ENCODE results near the gene COL2A1.

Gene COL2A1

GRCh38 chr12:48004053-48004941 is at the start of gene COL2A1:
Gene COL2A1, minus strand, starts transcription at chr12:48004476. Its CDS starts 155 bp downstream, at chr12:48004321.
- Histone ChIP-seq H3K36me3 (ENCODE audit: insufficient read depth, low read length) (no peaks in the 10 kb centered on the region), H3K4me1 (ENCODE audit: insufficient read depth, low read length) (peaks cover 4% of the 10 kb centered on the region; the same call in 1 of the 2 replicates), H3K9ac (ENCODE audit: low read depth, low read length) (peak within 1 kb of the TSS; percentile 26; the same call in 1 of the 2 replicates)

GRCh38 chr12:48053883-48054282 is 49.6 kb upstream of the COL2A1 start:
- Histone ChIP-seq H3K9ac (ENCODE audit: low read depth, low read length) (no peak overlapping the region), H3K9me3 (ENCODE audit: control insufficient read depth, insufficient read depth, low read length) (no peaks in the 10 kb centered on the region), H3K4me1 (ENCODE audit: insufficient read depth, low read length) (no peaks in the 10 kb centered on the region), H3K36me3 (ENCODE audit: insufficient read depth, low read length) (no peaks in the 10 kb centered on the region; the same call in 1 of the 2 replicates)

More at GRCh38 chr12:48004053-48004941, at the start of gene COL2A1:
- H3K9me3 ChIP-seq (ENCODE audit: control insufficient read depth, insufficient read depth, low read length): no peaks in the 10 kb centered on the region

GRCh38 chr12:48053122-48053521 is 48.8 kb upstream of the COL2A1 start:
- no peaks in the 10 kb centered on the region; the same call in 1 of the 2 replicates for H3K36me3 ChIP-seq (ENCODE audit: insufficient read depth, low read length)
- no peaks in the 10 kb centered on the region for H3K4me1 ChIP-seq (ENCODE audit: insufficient read depth, low read length)
- no peaks in the 10 kb centered on the region for H3K9me3 ChIP-seq (ENCODE audit: control insufficient read depth, insufficient read depth, low read length)
- no peak overlapping the region for H3K9ac ChIP-seq (ENCODE audit: low read depth, low read length)

- Histone ChIP-seq H3K9ac (ENCODE audit: low read depth, low read length) (no peak overlapping the region), H3K9me3 (ENCODE audit: control insufficient read depth, insufficient read depth, low read length) (no peaks in the 10 kb centered on the region), H3K4me1 (ENCODE audit: insufficient read depth, low read length) (no peaks in the 10 kb centered on the region), H3K36me3 (ENCODE audit: insufficient read depth, low read length) (no peaks in the 10 kb centered on the region; the same call in 1 of the 2 replicates)
Measured at GRCh38 chr12:48051681-48052080, 47.4 kb upstream of the COL2A1 start.

DNA sequence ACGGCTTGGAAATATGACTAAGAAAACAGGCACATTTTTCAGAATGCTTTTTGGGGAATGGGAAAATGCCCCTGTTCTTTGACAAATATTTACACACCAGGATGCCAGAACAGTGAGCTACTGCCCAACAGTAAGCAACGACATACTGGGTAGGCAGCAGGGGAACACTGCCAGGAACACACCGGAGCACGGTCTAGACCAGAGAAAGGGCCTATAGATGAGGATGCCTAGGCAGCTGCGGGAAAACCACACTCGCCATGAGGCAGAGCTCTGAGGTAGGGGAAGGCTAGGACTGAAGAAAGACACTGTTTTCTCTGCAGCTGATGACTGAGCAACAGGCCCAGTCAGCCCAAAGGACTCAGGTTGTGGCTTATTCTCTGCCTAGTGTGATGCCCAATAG is 45.9 kb upstream of the COL2A1 start:
- H3K36me3 ChIP-seq (ENCODE audit: insufficient read depth, low read length): peaks cover 7% of the 10 kb centered on the region; the same call in 1 of the 2 replicates
- H3K4me1 ChIP-seq (ENCODE audit: insufficient read depth, low read length): no peaks in the 10 kb centered on the region
- no peaks in the 10 kb centered on the region for H3K9me3 ChIP-seq (ENCODE audit: control insufficient read depth, insufficient read depth, low read length)
- H3K9ac ChIP-seq (ENCODE audit: low read depth, low read length): no peak overlapping the region

DNA sequence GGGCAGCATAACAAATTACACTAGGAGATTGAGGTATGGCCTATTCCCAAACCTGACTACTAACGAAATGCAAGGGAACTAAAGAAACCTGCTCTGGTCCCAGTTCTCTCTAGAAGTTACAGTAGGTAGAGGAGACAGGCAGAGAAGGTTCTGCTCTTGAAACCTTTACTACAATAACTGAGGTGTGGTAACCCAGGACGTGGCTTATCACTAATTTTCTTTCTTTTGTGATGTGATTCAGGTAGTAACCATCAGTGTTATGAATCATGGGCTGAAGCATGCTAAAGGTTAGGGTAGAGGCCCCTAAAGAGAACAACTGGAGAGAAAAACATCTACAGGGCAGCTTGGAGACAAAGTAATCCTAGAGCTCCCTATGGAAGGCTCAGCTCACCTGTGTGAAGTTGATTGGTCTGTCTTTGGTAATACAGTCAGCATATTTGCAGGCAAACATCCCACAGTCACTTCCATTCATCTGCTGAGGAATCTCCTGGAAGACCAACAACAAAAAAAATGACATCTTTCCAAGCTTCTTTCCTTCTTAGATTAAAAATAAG is 41.8 kb upstream of the COL2A1 start:
- Histone ChIP-seq H3K4me1 (ENCODE audit: insufficient read depth, low read length) (no peaks in the 10 kb centered on the region), H3K36me3 (ENCODE audit: insufficient read depth, low read length) (peaks cover 7% of the 10 kb centered on the region; the same call in 1 of the 2 replicates), H3K9me3 (ENCODE audit: control insufficient read depth, insufficient read depth, low read length) (no peaks in the 10 kb centered on the region), H3K9ac (ENCODE audit: low read depth, low read length) (no peak overlapping the region)

GRCh38 chr12:48045061-48045846 is 41.0 kb upstream of the COL2A1 start:
- Histone ChIP-seq H3K4me1 (ENCODE audit: insufficient read depth, low read length) (no peaks in the 10 kb centered on the region), H3K9ac (ENCODE audit: low read depth, low read length) (no peak overlapping the region), H3K9me3 (ENCODE audit: control insufficient read depth, insufficient read depth, low read length) (no peaks in the 10 kb centered on the region), H3K36me3 (ENCODE audit: insufficient read depth, low read length) (peaks cover 7% of the 10 kb centered on the region; the same call in 1 of the 2 replicates)

- Histone ChIP-seq H3K9me3 (ENCODE audit: control insufficient read depth, insufficient read depth, low read length) (no peaks in the 10 kb centered on the region), H3K4me1 (ENCODE audit: insufficient read depth, low read length) (no peaks in the 10 kb centered on the region), H3K36me3 (ENCODE audit: insufficient read depth, low read length) (peaks cover 7% of the 10 kb centered on the region; the same call in 1 of the 2 replicates), H3K9ac (ENCODE audit: low read depth, low read length) (no peak overlapping the region)
Measured at GRCh38 chr12:48044396-48044795, 40.1 kb upstream of the COL2A1 start.

GRCh38 chr12:48043771-48044170 is 39.5 kb upstream of the COL2A1 start:
- no peak overlapping the region for H3K9ac ChIP-seq (ENCODE audit: low read depth, low read length)
- H3K36me3 ChIP-seq (ENCODE audit: insufficient read depth, low read length): peaks cover 7% of the 10 kb centered on the region; the same call in 1 of the 2 replicates
- no peaks in the 10 kb centered on the region for H3K9me3 ChIP-seq (ENCODE audit: control insufficient read depth, insufficient read depth, low read length)
- no peaks in the 10 kb centered on the region for H3K4me1 ChIP-seq (ENCODE audit: insufficient read depth, low read length)

- no peaks in the 10 kb centered on the region for H3K9me3 ChIP-seq (ENCODE audit: control insufficient read depth, insufficient read depth, low read length)
- H3K36me3 ChIP-seq (ENCODE audit: insufficient read depth, low read length): peaks cover 7% of the 10 kb centered on the region; the same call in 1 of the 2 replicates
- H3K9ac ChIP-seq (ENCODE audit: low read depth, low read length): no peak overlapping the region
- peaks cover 12% of the 10 kb centered on the region for H3K4me1 ChIP-seq (ENCODE audit: insufficient read depth, low read length)
Measured at GRCh38 chr12:48041591-48042423, 37.5 kb upstream of the COL2A1 start.

GRCh38 chr12:48040354-48040753 is 36.1 kb upstream of the COL2A1 start:
- H3K36me3 ChIP-seq (ENCODE audit: insufficient read depth, low read length): no peaks in the 10 kb centered on the region; the same call in 1 of the 2 replicates
- H3K9me3 ChIP-seq (ENCODE audit: control insufficient read depth, insufficient read depth, low read length): no peaks in the 10 kb centered on the region
- peaks cover 18% of the 10 kb centered on the region for H3K4me1 ChIP-seq (ENCODE audit: insufficient read depth, low read length)
- H3K9ac ChIP-seq (ENCODE audit: low read depth, low read length): no peak overlapping the region

- Histone ChIP-seq H3K9me3 (ENCODE audit: control insufficient read depth, insufficient read depth, low read length) (no peaks in the 10 kb centered on the region), H3K9ac (ENCODE audit: low read depth, low read length) (no peak overlapping the region), H3K36me3 (ENCODE audit: insufficient read depth, low read length) (no peaks in the 10 kb centered on the region), H3K4me1 (ENCODE audit: insufficient read depth, low read length) (peaks cover 18% of the 10 kb centered on the region)
Measured at GRCh38 chr12:48039151-48039550, 34.9 kb upstream of the COL2A1 start.

- Histone ChIP-seq H3K36me3 (ENCODE audit: insufficient read depth, low read length) (no peaks in the 10 kb centered on the region), H3K4me1 (ENCODE audit: insufficient read depth, low read length) (peaks cover 18% of the 10 kb centered on the region), H3K9me3 (ENCODE audit: control insufficient read depth, insufficient read depth, low read length) (no peaks in the 10 kb centered on the region), H3K9ac (ENCODE audit: low read depth, low read length) (peak overlapping the region; percentile 27; the same call in 1 of the 2 replicates)
Measured at GRCh38 chr12:48038085-48038484, 33.8 kb upstream of the COL2A1 start.
